ENCODE measurements around the gene ATP6V1B1.

DNA sequence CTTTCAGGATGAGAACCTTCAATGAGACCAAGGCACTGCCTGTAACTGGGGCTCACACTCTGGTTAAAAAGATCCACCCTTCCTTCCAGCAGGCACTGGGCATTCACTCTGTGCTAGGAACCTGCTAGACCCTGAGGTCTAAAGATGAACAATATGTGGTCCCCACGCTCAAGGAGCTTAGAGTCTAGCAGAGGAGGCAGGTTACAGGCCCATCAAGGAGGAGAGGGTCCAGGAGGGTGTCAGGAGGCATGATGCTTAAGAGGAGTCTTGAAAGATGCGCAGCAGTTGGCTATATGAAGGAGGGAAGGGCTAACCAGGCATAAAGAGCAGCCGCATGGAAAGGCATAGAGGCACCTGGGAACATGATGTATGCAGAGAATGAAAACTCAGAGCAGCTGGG, 47.3 kb downstream of the ATP6V1B1 start:
- no peak for TF ChIP-seq NFE2L1 (CRISPR knock-in tag; IDR thresholded peaks at IDR 0.05)
- TF ChIP-seq, protein P1, sequence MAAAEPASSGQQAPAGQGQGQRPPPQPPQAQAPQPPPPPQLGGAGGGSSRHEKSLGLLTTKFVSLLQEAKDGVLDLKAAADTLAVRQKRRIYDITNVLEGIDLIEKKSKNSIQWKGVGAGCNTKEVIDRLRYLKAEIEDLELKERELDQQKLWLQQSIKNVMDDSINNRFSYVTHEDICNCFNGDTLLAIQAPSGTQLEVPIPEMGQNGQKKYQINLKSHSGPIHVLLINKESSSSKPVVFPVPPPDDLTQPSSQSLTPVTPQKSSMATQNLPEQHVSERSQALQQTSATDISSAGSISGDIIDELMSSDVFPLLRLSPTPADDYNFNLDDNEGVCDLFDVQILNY (CRISPR knock-in tag; IDR thresholded peaks at IDR 0.05), result no peak
- no peak for TF ChIP-seq GABPB1 (CRISPR knock-in tag; IDR thresholded peaks at IDR 0.05)
- no peak for TF ChIP-seq HMGXB4 (CRISPR knock-in tag; IDR thresholded peaks at IDR 0.05)
- TF ChIP-seq, protein P2, sequence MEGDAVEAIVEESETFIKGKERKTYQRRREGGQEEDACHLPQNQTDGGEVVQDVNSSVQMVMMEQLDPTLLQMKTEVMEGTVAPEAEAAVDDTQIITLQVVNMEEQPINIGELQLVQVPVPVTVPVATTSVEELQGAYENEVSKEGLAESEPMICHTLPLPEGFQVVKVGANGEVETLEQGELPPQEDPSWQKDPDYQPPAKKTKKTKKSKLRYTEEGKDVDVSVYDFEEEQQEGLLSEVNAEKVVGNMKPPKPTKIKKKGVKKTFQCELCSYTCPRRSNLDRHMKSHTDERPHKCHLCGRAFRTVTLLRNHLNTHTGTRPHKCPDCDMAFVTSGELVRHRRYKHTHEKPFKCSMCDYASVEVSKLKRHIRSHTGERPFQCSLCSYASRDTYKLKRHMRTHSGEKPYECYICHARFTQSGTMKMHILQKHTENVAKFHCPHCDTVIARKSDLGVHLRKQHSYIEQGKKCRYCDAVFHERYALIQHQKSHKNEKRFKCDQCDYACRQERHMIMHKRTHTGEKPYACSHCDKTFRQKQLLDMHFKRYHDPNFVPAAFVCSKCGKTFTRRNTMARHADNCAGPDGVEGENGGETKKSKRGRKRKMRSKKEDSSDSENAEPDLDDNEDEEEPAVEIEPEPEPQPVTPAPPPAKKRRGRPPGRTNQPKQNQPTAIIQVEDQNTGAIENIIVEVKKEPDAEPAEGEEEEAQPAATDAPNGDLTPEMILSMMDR (IDR thresholded peaks at IDR 0.05), result no peak
